Nephron progenitor cell (in vitro differentiated cells): Measurements from ENCODE around the gene HMGCS1.

Experiments used
- DNase-seq: peaks from one replicate; pipeline ENCODE4 v3.0.0; 2021
- H3K27ac Mint-ChIP-seq: 2 replicates; pipeline ENCODE4 v1.8.0; 2021; ENCODE audit warnings: mild to moderate bottlenecking, moderate library complexity, mixed read lengths
- H3K27me3 Mint-ChIP-seq: 2 replicates; pipeline ENCODE4 v1.8.0; 2021; ENCODE audit warnings: mild to moderate bottlenecking, low read depth, mixed read lengths; ENCODE audit not compliant: poor library complexity
- H3K36me3 Mint-ChIP-seq: 2 replicates; pipeline ENCODE4 v1.8.0; 2021; ENCODE audit warnings: low read depth, mixed read lengths
- H3K4me1 Mint-ChIP-seq: 2 replicates; pipeline ENCODE4 v1.8.0; 2021; ENCODE audit warnings: mixed read lengths
- H3K4me3 Mint-ChIP-seq: 2 replicates; pipeline ENCODE4 v1.8.0; 2021; ENCODE audit warnings: mild to moderate bottlenecking, moderate library complexity, mixed read lengths
- H3K9me3 Mint-ChIP-seq: 2 replicates; pipeline ENCODE4 v1.8.0; 2021; ENCODE audit warnings: mild to moderate bottlenecking, moderate library complexity, mixed read lengths
- TF ChIP-seq, protein P1 (sequence below): fragments of 200-600 bp; sonication (generic); IDR thresholded peaks from 2 replicates; pipeline ENCODE4 v1.5.0; 2021; ENCODE audit warnings: antibody characterized with exemption

The HMGCS1 gene

DNA sequence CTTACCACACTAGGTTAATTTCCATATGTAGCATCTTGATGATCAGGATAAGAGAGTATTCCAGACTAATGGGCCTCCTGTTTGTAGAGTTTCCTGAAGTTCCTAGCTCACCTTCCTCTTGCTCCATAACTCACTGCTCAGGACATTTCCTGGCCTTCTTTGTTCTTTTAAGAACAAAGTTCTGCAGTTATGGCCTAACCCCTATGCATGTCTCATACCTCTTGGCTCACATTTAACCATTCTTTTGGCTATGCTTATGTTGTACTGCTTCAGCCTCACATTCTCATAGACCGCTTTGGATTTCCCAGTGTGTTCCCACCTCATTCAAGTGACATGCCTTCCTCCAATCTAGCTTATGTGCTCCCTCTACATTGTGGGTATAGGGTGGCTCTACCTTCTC lies 40.5 kb upstream of the HMGCS1 start:
- Mint-ChIP-seq H3K4me3 (no peak overlapping the region), H3K36me3 (no peaks in the 10 kb centered on the region), H3K27ac (no peak overlapping the region), H3K9me3 (no peaks in the 10 kb centered on the region), H3K4me1 (peaks cover 13% of the 10 kb centered on the region), H3K27me3 (peaks cover 2% of the 10 kb centered on the region)
- TF ChIP-seq, protein P1, sequence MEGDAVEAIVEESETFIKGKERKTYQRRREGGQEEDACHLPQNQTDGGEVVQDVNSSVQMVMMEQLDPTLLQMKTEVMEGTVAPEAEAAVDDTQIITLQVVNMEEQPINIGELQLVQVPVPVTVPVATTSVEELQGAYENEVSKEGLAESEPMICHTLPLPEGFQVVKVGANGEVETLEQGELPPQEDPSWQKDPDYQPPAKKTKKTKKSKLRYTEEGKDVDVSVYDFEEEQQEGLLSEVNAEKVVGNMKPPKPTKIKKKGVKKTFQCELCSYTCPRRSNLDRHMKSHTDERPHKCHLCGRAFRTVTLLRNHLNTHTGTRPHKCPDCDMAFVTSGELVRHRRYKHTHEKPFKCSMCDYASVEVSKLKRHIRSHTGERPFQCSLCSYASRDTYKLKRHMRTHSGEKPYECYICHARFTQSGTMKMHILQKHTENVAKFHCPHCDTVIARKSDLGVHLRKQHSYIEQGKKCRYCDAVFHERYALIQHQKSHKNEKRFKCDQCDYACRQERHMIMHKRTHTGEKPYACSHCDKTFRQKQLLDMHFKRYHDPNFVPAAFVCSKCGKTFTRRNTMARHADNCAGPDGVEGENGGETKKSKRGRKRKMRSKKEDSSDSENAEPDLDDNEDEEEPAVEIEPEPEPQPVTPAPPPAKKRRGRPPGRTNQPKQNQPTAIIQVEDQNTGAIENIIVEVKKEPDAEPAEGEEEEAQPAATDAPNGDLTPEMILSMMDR, result no peak
- DNase-seq, result no peak

DNA sequence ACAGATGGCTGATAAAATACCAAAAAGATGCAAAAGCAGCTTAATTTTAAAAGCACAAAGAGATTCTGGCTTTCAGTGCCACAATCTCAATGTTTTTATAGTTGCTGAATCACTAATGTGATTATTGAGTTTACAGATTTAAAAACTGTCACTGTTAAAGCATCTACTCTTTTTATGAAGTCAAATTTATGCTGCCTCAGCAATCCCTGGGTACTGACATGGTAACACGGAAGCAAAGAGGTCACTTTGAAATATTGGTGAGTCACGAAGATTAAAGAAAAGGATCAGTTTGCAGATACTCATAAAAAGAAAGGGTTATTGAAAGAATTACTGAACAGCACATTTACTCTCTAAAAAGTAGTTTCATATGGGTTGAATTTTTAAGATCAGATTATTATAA lies 39.7 kb upstream of the HMGCS1 start:
- TF ChIP-seq, protein P1, result no peak
- Mint-ChIP-seq H3K27me3 (peaks cover 2% of the 10 kb centered on the region), H3K36me3 (no peaks in the 10 kb centered on the region), H3K27ac (no peak overlapping the region), H3K9me3 (no peaks in the 10 kb centered on the region), H3K4me1 (peaks cover 12% of the 10 kb centered on the region), H3K4me3 (no peak overlapping the region)
- no peak for DNase-seq

DNA sequence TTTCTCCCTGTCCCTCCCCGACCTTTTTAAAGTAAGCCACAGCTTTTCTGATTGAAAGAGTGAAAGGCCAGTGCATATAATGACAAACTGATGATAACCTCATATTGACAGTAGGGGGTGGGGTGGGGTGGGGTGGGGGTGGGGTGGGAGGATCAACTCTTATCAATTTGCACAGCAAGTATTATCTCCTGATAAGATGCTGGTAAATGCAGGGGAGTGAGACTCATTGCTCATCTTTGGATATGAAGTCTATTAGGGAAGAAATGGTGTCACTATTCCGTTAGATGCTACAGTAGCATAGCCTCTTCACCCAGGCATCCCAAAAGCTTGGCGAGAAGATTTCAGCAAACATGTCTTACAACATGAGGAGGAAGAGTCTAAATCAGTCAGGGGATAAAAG lies 38.9 kb upstream of the HMGCS1 start:
- no peak for DNase-seq
- Mint-ChIP-seq H3K27me3 (peaks cover 2% of the 10 kb centered on the region), H3K36me3 (no peaks in the 10 kb centered on the region), H3K9me3 (peaks cover 5% of the 10 kb centered on the region), H3K4me1 (peaks cover 5% of the 10 kb centered on the region), H3K27ac (no peak overlapping the region), H3K4me3 (no peak overlapping the region)
- TF ChIP-seq, protein P1, result no peak

DNA sequence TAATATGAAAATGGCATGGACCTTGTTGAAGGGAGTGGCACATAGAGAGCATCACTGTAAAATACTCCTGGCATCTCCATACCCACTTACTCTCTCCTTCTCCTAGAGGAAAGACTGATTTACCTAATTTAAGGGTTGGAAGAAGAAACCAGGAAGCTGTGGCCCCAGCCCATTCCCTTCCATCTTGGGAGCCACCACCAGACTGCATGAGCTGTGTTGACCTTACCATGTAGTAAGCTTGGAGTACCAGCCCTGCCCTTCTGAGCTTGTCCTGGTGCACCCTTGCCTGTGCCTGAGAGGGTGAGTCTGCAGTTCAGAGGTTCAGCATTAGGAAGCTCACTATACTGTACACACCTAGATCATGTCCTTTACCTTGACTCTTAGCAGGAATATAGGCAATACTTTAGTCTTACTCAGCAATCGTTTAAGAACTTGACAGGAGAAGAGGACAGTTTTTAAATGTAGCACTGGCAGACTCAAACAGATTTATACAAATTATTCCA lies 35.7 kb upstream of the HMGCS1 start:
- no peak overlapping the region for H3K27ac Mint-ChIP-seq
- H3K27me3 Mint-ChIP-seq, result peaks cover 2% of the 10 kb centered on the region
- H3K4me1 Mint-ChIP-seq, result no peaks in the 10 kb centered on the region
- peaks cover 16% of the 10 kb centered on the region for H3K9me3 Mint-ChIP-seq
- DNase-seq, result no peak
- H3K4me3 Mint-ChIP-seq, result no peak overlapping the region
- TF ChIP-seq, protein P1, result no peak
- no peaks in the 10 kb centered on the region for H3K36me3 Mint-ChIP-seq

DNA sequence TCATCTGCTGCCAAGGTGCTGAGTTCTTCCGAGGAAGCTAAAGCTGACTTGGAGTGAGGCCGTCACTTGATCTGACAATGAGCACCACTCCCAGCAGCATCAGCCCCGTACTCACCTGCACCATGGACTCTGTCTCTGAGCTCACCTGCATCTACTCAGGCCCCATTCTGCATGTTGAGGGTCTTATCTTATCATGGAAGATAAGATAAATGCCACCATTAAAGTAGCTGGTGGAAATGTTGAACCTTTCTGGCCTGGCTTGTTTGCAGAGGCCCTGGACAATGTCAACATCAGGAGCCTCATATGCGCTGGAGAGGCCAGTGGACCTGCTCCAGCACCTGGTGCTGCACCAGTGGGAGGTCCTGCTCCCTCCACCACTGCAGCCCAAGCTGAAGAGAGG lies 35.0 kb upstream of the HMGCS1 start:
- Mint-ChIP-seq H3K27ac (no peak overlapping the region), H3K4me3 (no peak overlapping the region), H3K27me3 (no peaks in the 10 kb centered on the region), H3K9me3 (peaks cover 23% of the 10 kb centered on the region), H3K4me1 (no peaks in the 10 kb centered on the region), H3K36me3 (no peaks in the 10 kb centered on the region)
- no peak for DNase-seq
- TF ChIP-seq, protein P1, result no peak

DNA sequence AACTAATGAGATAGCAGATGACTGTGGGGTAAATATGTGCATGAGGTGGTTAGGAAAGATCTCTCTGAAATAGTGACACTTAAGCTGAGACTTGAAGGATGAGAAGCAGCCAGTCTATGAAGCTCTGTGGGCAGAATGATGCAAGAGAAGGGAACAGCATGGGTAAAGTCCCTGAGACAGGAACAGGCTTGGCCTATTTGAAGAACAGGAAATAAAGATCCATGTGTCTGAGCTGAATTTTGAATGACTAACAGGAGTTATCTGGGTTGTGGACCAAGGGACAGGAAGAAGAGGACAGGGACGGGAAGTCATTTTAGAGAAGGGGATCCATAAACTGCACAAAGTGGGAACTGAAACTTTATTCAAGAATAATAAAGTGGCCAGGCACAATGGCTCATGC lies 25.6 kb upstream of the HMGCS1 start:
- Mint-ChIP-seq H3K4me3 (no peak overlapping the region), H3K27ac (no peak overlapping the region), H3K36me3 (no peaks in the 10 kb centered on the region), H3K27me3 (no peaks in the 10 kb centered on the region), H3K4me1 (no peaks in the 10 kb centered on the region), H3K9me3 (peaks cover 54% of the 10 kb centered on the region)
- TF ChIP-seq, protein P1, result no peak
- no peak for DNase-seq
